Neural cell (in vitro differentiated cells): Measurements from ENCODE around the gene EFCAB11. TPM values are rescaled to one million over a fixed set of nuclear protein-coding genes. Genes with fewer than 3 reads are reported as not detected.

Experiments
- H2AFZ ChIP-seq: fragments of 200-600, 300-800 bp; sonication (generic), shearing (Covaris generic); 2 replicates; pipeline ENCODE4 v1.6.0; 2014; ENCODE audit warnings: low read depth, mild to moderate bottlenecking, antibody characterized with exemption, low read length, moderate library complexity
- H3F3A ChIP-seq: fragments of 200-600 bp; shearing (Covaris generic); 2 replicates; pipeline ENCODE4 v1.6.1; 2016; ENCODE audit warnings: mild to moderate bottlenecking, moderate library complexity, mixed read lengths, antibody characterized with exemption, low read length; ENCODE audit not compliant: insufficient read depth, poor library complexity, severe bottlenecking
- H3K27ac ChIP-seq: fragments of 200-600, 300-800 bp; sonication (generic), shearing (Covaris generic); 2 replicates; pipeline ENCODE4 v1.5.1; 2014; ENCODE audit warnings: mild to moderate bottlenecking, low read length, moderate library complexity
- H3K27me3 ChIP-seq: fragments of 300-800, 200-600 bp; sonication (generic), shearing (Covaris generic); 2 replicates; pipeline ENCODE4 v1.6.0; 2014; ENCODE audit warnings: mild to moderate bottlenecking, low read depth, low read length, moderate library complexity; ENCODE audit not compliant: insufficient read depth
- H3K36me3 ChIP-seq: fragments of 300-800, 200-600 bp; sonication (generic), shearing (Covaris generic); 2 replicates; pipeline ENCODE4 v1.5.1; 2014; ENCODE audit warnings: mild to moderate bottlenecking, antibody characterized with exemption, low read length, moderate library complexity; ENCODE audit not compliant: insufficient read depth
- H3K4me2 ChIP-seq: fragments of 300-800, 200-600 bp; sonication (generic), shearing (Covaris generic); 2 replicates; pipeline ENCODE4 v1.6.0; 2014; ENCODE audit warnings: mild to moderate bottlenecking, low read length
- H3K4me3 ChIP-seq: fragments of 300-800, 200-600 bp; sonication (generic), shearing (Covaris generic); 2 replicates; pipeline ENCODE4 v1.5.1; 2014; ENCODE audit warnings: mild to moderate bottlenecking, low read length, moderate library complexity
- H3K79me2 ChIP-seq: fragments of 200-600 bp; shearing (Covaris generic); replicated peaks from 2 replicates; pipeline ENCODE4 v1.6.0; 2014; ENCODE audit warnings: mild to moderate bottlenecking, low read length, moderate library complexity; ENCODE audit not compliant: insufficient read depth
- H3K9ac ChIP-seq: fragments of 300-800, 200-600 bp; sonication (generic), shearing (Covaris generic); 2 replicates; pipeline ENCODE4 v1.6.1; 2016; ENCODE audit warnings: mild to moderate bottlenecking, low read length, mixed read lengths
- H3K9me2 ChIP-seq: fragments of 200-600 bp; shearing (Covaris generic); 2 replicates; pipeline ENCODE4 v1.6.1; 2016; ENCODE audit warnings: mild to moderate bottlenecking, low read length, mixed read lengths; ENCODE audit not compliant: insufficient read depth
- H3K9me3 ChIP-seq: fragments of 200-600, 300-800 bp; sonication (generic), shearing (Covaris generic); 2 replicates; pipeline ENCODE4 v1.6.1; 2016; ENCODE audit warnings: mild to moderate bottlenecking, mixed run types, low read length, moderate library complexity, mixed read lengths
- H4K20me1 ChIP-seq: fragments of 200-600 bp; shearing (Covaris generic); 2 replicates; pipeline ENCODE4 v1.6.1; 2016; ENCODE audit warnings: mild to moderate bottlenecking, mixed run types; ENCODE audit not compliant: insufficient read depth
- CTCF ChIP-seq: fragments of 450-650 bp; IDR thresholded peaks from 2 replicates; pipeline ENCODE4 v1.5.1; 2014; ENCODE audit warnings: antibody characterized with exemption, mild to moderate bottlenecking, moderate library complexity; ENCODE audit not compliant: poor library complexity, severe bottlenecking
- EP300 ChIP-seq: fragments of 450-650 bp; conservative IDR thresholded peaks from 2 replicates; pipeline ENCODE4 v1.6.1; 2014; ENCODE audit warnings: antibody characterized with exemption, mild to moderate bottlenecking, moderate library complexity; ENCODE audit not compliant: poor library complexity, severe bottlenecking
- EZH2 ChIP-seq: fragments of 200-600, 300-800 bp; shearing (Covaris generic), sonication (generic); IDR thresholded peaks from 2 replicates; pipeline ENCODE4 v1.6.1; 2014; ENCODE audit warnings: antibody characterized with exemption, low read length, borderline replicate concordance, mild to moderate bottlenecking; ENCODE audit not compliant: insufficient read depth, poor library complexity, severe bottlenecking
- MXI1 ChIP-seq: fragments of 450-650 bp; conservative IDR thresholded peaks from 2 replicates; pipeline ENCODE4 v1.6.1; 2014; ENCODE audit warnings: antibody characterized with exemption, mild to moderate bottlenecking; ENCODE audit not compliant: poor library complexity, severe bottlenecking
- POLR2AphosphoS5 ChIP-seq: IDR thresholded peaks from 2 replicates; pipeline ENCODE4 v1.6.1; 2012
- RAD21 ChIP-seq: fragments of 450-650 bp; conservative IDR thresholded peaks from 2 replicates; pipeline ENCODE4 v1.6.1; 2014; ENCODE audit warnings: antibody characterized with exemption, mild to moderate bottlenecking, moderate library complexity
- REST ChIP-seq: IDR thresholded peaks from 2 replicates; pipeline ENCODE4 v1.6.1; 2012; ENCODE audit warnings: borderline replicate concordance
- SMC3 ChIP-seq: fragments of 450-650 bp; conservative IDR thresholded peaks from 2 replicates; pipeline ENCODE4 v1.6.1; 2014; ENCODE audit warnings: antibody characterized with exemption, mild to moderate bottlenecking, moderate library complexity; ENCODE audit not compliant: poor library complexity
- TAF1 ChIP-seq: IDR thresholded peaks from 2 replicates; pipeline ENCODE4 v1.6.1; 2012; ENCODE audit warnings: low read depth
- polyA plus RNA-seq: library from polyadenylated mRNA; depleted of rRNA; stranded (reverse); fragments of >200 nt; gene quantifications from 2 replicates; pipeline ENCODE4 v1.2.3, GENCODE V29; 2014

Gene EFCAB11
- polyA plus RNA-seq, 1 donor from 2014 or later: 7.9 TPM

GRCh38 chr14:89792489-89793366 is 161.8 kb downstream of the EFCAB11 start:
- no peaks in the 10 kb centered on the region for H3K9me3 ChIP-seq
- no peak for TF ChIP-seq TAF1
- no peak for TF ChIP-seq MXI1
- no peak for TF ChIP-seq EZH2
- TF ChIP-seq RAD21: no peak
- no peak for TF ChIP-seq CTCF
- no peak for TF ChIP-seq SMC3
- TF ChIP-seq POLR2AphosphoS5: no peak
- TF ChIP-seq EP300: no peak
- TF ChIP-seq REST: no peak
- no peak overlapping the region for H3K27ac ChIP-seq
- H2AFZ ChIP-seq: no peak overlapping the region
- H3K79me2 ChIP-seq: no peaks in the 10 kb centered on the region
- no peak overlapping the region for H3K4me3 ChIP-seq
- H3F3A ChIP-seq: no peaks in the 10 kb centered on the region
- no peak overlapping the region for H3K4me2 ChIP-seq
- no peaks in the 10 kb centered on the region for H3K9me2 ChIP-seq
- no peaks in the 10 kb centered on the region for H3K27me3 ChIP-seq
- no peaks in the 10 kb centered on the region for H3K36me3 ChIP-seq
- no peak overlapping the region for H3K9ac ChIP-seq
- H4K20me1 ChIP-seq: no peaks in the 10 kb centered on the region

- H3K9ac ChIP-seq: no peak overlapping the region
- no peaks in the 10 kb centered on the region for H3K9me3 ChIP-seq
- no peak overlapping the region for H3K4me2 ChIP-seq
- H2AFZ ChIP-seq: no peak overlapping the region
- H3K79me2 ChIP-seq: no peaks in the 10 kb centered on the region
- H3F3A ChIP-seq: no peaks in the 10 kb centered on the region
- no peaks in the 10 kb centered on the region for H3K36me3 ChIP-seq
- H3K27me3 ChIP-seq: no peaks in the 10 kb centered on the region
- no peak for TF ChIP-seq MXI1
- no peak for TF ChIP-seq RAD21
- no peak for TF ChIP-seq EZH2
- no peak for TF ChIP-seq REST
- TF ChIP-seq EP300: no peak
- no peak for TF ChIP-seq TAF1
- TF ChIP-seq SMC3: no peak
- no peak for TF ChIP-seq POLR2AphosphoS5
- TF ChIP-seq CTCF: no peak
- no peaks in the 10 kb centered on the region for H4K20me1 ChIP-seq
- no peaks in the 10 kb centered on the region for H3K9me2 ChIP-seq
- no peak overlapping the region for H3K4me3 ChIP-seq
- no peak overlapping the region for H3K27ac ChIP-seq
These were observed 167.0 kb downstream of the EFCAB11 start for GRCh38 chr14:89787525-89787924.
